Stimulated activated naive CD4-positive, alpha-beta T cell treated with Interleukin-2 at 50 U/mL for 16 hours (primary cell): ENCODE measurements around the gene C4B.
"Not testable (repeated sequence)": the region's sequence is repeated elsewhere in the genome, so short reads cannot be mapped to it uniquely, and the experiment has no call there.

Experiments used
- DNase-seq: peaks from one replicate; lab custom pipeline; 2025; lab: John Stamatoyannopoulos, UW

C4B gene

DNA sequence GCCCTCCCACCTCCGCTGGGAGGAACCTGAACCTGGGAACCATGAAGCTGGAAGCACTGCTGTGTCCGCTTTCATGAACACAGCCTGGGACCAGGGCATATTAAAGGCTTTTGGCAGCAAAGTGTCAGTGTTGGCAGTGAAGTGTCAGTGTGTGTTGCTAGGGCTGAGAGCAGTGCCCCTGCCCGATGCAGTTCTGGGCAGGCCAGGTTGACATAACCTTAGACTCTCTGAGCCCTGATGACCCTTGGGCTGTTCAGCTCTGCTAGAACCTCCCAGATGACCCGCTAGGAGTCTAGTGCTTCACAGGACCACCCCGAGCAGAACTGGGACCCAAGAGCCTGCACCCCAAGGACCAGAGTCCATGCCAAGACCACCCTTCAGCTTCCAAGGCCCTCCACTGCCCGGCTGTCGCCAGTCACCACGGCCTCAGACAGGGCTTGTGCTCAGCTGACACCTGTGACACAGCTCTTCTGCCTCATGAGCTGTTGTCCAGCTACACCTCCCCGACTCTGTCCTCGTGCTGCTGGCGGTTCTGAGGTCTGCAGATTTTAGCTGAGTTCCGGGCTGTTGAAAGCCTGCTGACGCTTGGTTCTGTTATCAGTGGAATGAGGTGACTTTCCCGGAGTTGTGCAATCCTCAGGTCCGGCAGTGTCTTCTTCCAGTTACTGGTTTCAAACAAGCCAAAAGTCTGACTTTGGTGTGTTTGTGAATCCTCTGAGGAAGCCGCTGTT, 20.9 kb downstream of the C4B start:
- not testable (repeated sequence) for DNase-seq

DNA sequence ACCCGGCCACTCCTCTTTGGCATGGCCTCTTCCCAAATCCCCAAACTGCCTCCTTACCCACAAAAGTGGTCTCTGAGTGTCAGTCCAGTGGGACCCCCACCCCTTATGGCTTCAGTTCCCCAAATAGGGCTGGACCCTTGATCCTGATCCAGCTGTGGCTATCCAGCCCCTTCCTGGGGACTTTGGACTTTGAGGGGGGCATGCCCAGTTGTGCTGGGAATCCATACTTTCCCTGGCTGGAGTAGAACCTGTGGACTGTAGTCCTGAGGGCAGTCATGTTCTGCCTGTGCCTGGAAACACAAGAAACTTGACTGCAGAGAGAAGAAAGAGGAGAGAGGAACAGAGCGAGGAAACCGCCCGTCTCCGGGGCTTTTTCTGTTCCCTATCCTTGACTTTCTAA, 22.5 kb downstream of the C4B start:
- DNase-seq: not testable (repeated sequence)

GRCh38 chr6:32037598-32038524, 23.3 kb downstream of the C4B start, which contains the start of gene CYP21A2:
CYP21A2 (plus strand) TSS chr6:32038415; CDS start chr6:32038423, 8 bp downstream.
- not testable (repeated sequence) for DNase-seq

GRCh38 chr6:32038878-32039277, 24.3 kb downstream of the C4B start:
- DNase-seq: not testable (repeated sequence)

GRCh38 chr6:32039321-32040274, 25.0 kb downstream of the C4B start:
- not testable (repeated sequence) for DNase-seq

GRCh38 chr6:32040299-32041049, 25.9 kb downstream of the C4B start:
- DNase-seq: not testable (repeated sequence)

DNA sequence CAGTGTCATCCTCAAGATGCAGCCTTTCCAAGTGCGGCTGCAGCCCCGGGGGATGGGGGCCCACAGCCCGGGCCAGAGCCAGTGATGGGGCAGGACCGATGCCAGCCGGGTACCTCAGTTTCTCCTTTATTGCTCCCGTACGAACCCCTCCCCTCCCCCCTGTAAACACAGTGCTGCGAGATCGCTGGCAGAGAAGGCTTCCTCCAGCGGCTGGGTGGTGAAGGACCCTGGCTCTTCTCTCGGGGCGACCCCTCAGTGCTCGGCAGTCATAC, 26.4 kb downstream of the C4B start:
- DNase-seq: not testable (repeated sequence)

DNA sequence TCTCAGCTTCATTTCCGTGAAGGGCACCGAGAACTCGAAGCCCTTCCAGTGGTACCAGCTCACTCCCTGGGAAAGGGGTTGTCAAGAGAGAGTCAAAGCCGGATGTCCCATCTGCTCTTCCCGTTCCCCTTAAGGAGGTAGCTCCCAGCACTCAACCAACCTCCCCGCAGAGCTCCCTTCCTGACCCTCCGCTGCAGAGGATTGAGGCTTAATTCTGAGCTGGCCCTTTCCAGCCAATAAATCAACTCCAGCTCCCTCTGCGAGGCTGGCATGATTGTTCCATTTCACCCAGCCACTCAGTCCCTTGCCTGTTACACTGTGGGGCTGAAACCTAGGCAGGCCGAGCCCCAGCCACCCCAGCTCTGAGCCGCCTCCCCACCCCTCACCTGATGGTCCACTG, 26.8 kb downstream of the C4B start:
- DNase-seq: not testable (repeated sequence)

GRCh38 chr6:32042276-32042675, 27.7 kb downstream of the C4B start:
- DNase-seq: not testable (repeated sequence)

GRCh38 chr6:32043589-32044380, 29.2 kb downstream of the C4B start:
- not testable (repeated sequence) for DNase-seq

DNA sequence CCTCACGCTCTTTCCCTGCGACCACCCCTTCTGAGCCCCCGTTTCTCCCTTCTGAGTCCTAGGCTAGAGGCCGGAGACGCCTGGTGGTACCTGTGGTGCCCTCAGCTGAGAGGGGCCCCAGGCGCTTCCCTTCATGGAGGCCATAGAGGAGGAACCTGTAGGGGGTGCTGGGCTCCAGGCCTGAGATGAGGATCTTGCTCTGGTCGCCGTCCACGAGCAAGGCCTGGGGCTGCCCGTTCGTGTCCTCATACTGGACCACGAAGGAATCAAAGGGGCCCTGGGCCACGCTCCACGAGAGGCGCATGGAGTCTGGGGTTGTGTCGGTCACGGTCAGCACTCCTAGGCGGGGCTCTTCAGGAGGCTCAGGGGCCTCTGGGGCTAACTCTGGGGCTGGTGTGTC, 30.3 kb downstream of the C4B start:
- DNase-seq: not testable (repeated sequence)

DNA sequence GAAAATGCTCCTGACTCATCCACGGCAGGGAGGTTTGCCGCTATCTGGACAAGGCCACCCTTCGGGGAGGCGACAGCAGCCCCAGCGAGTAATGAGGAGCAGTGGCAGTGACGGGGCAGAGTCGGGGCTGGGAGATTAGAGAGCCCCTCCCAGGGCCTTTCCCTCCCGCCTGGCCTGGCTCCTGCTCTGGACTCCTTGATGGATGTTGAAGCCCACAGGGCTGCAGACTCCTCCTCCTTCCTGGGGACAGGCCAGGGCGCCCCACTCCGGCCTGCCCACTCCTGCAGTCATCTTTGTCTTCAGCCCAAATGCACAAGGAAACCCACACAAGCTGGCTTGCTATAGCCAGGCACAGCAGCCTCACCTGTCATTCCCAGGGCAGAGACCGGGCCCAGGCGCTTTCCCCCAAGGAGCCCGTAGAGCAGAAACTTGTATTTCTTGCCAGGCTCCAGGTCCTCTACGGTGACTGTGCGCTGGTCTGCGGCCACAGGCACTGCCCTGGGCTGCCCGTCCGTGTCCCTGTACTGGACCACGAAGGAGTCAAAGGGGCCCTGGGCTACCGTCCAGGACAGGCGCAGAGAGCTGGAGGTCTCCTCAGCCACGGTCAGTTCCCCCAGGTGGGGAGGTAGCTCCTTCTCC, 31.3 kb downstream of the C4B start:
- no peak for DNase-seq

DNA sequence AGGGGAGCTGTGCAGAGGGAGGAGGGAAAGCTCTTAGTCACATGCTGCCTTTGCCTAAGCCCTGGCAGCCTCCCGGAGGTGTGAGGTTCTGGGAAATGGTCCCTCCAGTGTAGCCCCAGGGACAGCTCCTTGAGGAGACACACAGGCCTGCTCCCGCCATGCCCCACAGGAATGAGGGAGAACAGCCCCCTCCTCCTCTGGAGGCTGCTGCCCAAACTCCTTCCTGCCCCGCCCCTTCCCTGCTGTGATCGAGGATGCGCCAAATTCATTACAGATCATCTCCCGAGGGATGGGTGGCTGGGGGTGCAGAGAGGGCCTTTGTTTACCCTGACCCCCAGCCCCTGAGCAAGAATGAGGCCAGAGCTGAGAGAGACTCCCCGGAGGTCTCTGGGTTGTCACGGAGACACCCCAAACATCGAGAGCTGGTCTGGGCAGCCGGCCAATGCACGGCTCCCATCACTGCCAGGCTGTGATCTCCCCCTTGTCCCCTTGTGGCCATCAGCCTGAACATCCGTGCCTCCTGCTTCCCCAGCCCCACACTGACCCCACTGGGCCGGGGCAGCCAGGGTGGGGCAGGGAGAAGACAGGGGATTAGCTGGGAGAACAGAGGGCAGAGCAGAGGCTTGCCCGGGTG, 32.0 kb downstream of the C4B start:
- no peak for DNase-seq

DNA sequence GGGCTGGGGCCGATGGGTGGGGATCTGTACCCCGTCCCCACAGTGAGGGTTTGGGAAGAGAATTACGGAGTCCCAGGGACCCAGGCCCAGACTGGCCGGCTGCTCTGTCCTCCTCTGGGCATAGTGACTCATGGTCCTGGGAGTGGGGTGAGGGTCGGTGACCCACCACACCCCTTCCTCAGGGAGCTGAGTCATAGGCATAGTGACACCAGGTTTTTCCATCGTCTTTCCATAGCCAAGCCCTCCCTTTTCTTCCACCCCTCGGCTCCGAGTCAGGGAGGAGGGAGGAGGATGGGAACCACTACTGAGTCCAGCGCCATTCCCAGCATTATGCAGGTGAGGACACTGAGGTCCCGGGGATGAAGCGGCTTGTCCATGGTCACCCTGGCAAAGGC, 32.5 kb downstream of the C4B start:
- no peak for DNase-seq

GRCh38 chr6:32047539-32047854, 32.9 kb downstream of the C4B start:
- no peak for DNase-seq

- DNase-seq: peak; percentile 55
Measured at GRCh38 chr6:32047855-32048766, 33.5 kb downstream of the C4B start.

- not testable (repeated sequence) for DNase-seq
Measured at GRCh38 chr6:32049149-32049548, 34.6 kb downstream of the C4B start.

DNA sequence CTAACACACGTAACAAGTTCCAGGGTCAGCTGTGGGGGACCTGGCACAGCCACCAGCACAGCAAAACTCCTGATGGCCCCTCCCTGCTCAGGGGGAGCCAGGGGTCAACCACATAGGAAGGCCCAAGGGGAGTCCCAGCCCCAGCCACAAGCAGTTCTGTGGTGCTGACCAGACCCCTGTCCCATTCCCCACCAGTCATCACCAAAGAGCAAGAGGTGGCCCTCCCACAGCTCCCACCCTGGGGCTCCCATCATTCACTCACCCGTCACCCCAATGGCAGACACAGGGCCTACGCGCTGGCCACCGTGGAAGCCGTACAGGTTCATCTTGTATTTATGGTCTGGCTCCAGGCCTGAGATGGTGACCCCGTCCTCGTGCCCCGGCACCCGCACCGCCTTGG, 35.1 kb downstream of the C4B start:
- not testable (repeated sequence) for DNase-seq

DNA sequence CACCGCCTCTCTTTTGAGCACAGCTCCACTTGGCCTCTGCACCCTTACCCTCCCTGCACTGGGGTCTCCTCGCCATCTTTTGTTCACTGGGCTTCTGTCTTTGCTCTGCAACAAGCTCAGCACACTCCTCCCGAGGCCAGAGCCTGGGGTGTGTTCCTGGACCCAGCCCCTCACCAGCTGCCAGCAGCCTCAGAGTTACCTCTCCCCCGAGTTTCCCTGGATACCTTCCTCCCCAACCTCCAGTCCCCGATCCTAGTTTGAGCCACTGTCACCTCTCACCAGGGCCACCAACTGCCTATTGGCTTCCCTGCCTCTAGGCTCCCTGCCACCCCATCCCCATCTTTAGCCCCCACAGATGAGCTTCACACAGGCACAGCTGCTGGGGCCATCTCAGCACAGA, 36.0 kb downstream of the C4B start:
- DNase-seq: no peak
